HK-2 (cell line): ENCODE data around the gene IGFL2.
"Not testable (repeated sequence)": the region's sequence is repeated elsewhere in the genome, so short reads cannot be mapped to it uniquely, and the experiment has no call there.

Experiments
- DNase-seq: peaks from one replicate; pipeline ENCODE4 v3.0.0-alpha.2; 2018; ENCODE audit not compliant: unreplicated experiment

Gene IGFL2

GRCh38 chr19:46142294-46142693 is 5.7 kb upstream of the IGFL2 start:
- DNase-seq: no peak

GRCh38 chr19:46144756-46145155 is 3.3 kb upstream of the IGFL2 start:
- no peak for DNase-seq

- DNase-seq: no peak
Measured at GRCh38 chr19:46147166-46147740, 785 bp upstream of the IGFL2 start.

- no peak for DNase-seq
Measured at GRCh38 chr19:46150606-46151005, 2.6 kb downstream of the IGFL2 start.

GRCh38 chr19:46155237-46155636 is 7.2 kb downstream of the IGFL2 start:
- DNase-seq: no peak

GRCh38 chr19:46159418-46160232 is 11.6 kb downstream of the IGFL2 start:
- no peak for DNase-seq

GRCh38 chr19:46160233-46160775 is 12.3 kb downstream of the IGFL2 start:
- no peak for DNase-seq

GRCh38 chr19:46161642-46162257 is 13.7 kb downstream of the IGFL2 start:
- not testable (repeated sequence) for DNase-seq

GRCh38 chr19:46162731-46163130 is 14.7 kb downstream of the IGFL2 start:
- DNase-seq: no peak

GRCh38 chr19:46173886-46174480 is 25.9 kb downstream of the IGFL2 start:
- no peak for DNase-seq

GRCh38 chr19:46176116-46176860 is 28.2 kb downstream of the IGFL2 start:
- no peak for DNase-seq

GRCh38 chr19:46179076-46179759 is 31.2 kb downstream of the IGFL2 start:
- no peak for DNase-seq

- DNase-seq: no peak
Measured at GRCh38 chr19:46180701-46181387, 32.8 kb downstream of the IGFL2 start.

- DNase-seq: no peak
Measured at GRCh38 chr19:46181388-46181779, 33.3 kb downstream of the IGFL2 start.

GRCh38 chr19:46182476-46182875 is 34.4 kb downstream of the IGFL2 start:
- DNase-seq: no peak

GRCh38 chr19:46184775-46185710 is 37.0 kb downstream of the IGFL2 start:
- not testable (repeated sequence) for DNase-seq

GRCh38 chr19:46186101-46186716 is 38.2 kb downstream of the IGFL2 start:
- DNase-seq: no peak

- no peak for DNase-seq
Measured at GRCh38 chr19:46186717-46187101, 38.7 kb downstream of the IGFL2 start.
